Right ventricle myocardium inferior (tissue), 1 donor: Measurements from ENCODE around the gene NTM. TPM values are rescaled to one million over a fixed set of nuclear protein-coding genes. Genes with fewer than 3 reads are reported as not detected.
A peak's percentile ranks its signal among the peaks of the same experiment; 100 is the strongest.
"Not testable (repeated sequence)": the region's sequence is repeated elsewhere in the genome, so short reads cannot be mapped to it uniquely, and the experiment has no call there.

ENCODE experiments used
- ATAC-seq: fragments of 200-7000 bp; cut with Tn5 transposase; one replicate; pipeline ENCODE4 v1.9.1; 2020; ENCODE audit warnings: mild to moderate bottlenecking, moderate library complexity
- DNase-seq: peaks from one replicate; pipeline ENCODE4 v3.0.0; 2021; ENCODE audit errors: missing footprints
- intact Hi-C: fragments of 100-400 bp; cut with DNase I; formaldehyde crosslinking; loops from one replicate; pipeline ENCODE4 v1.11.0; 2022
- total RNA-seq: library from RNA; stranded (reverse); fragmentation: NEBNext Ultra II Directional; extraction: Animal tissue kit (Norgen Biotek cat#: 25700); gene quantifications from one replicate; pipeline ENCODE4 v1.2.1, GENCODE V29; 2021
- donor health status: DM: no; HTN: yes; CAD: no; lungs with severe emphysema.

The NTM gene
- total RNA-seq, 1 donor from 2014 or later = 2.9 TPM

- no peak for ATAC-seq
- intact Hi-C loops = no loop called here
These were observed 919.3 kb downstream of the NTM start for GRCh38 chr11:132289590-132290256.

GRCh38 chr11:132293586-132293985 is 923.2 kb downstream of the NTM start:
- intact Hi-C loops = no loop called here
- no peak for ATAC-seq
- DNase-seq = no peak

More at GRCh38 chr11:132289590-132290256, 919.3 kb downstream of the NTM start:
- DNase-seq = no peak

GRCh38 chr11:132296946-132297610 is 926.7 kb downstream of the NTM start:
- intact Hi-C loops = no loop called here
- DNase-seq (no peak), ATAC-seq (no peak)

- DNase-seq (no peak), ATAC-seq (no peak)
- intact Hi-C loops = no loop called here
These were observed 927.9 kb downstream of the NTM start for GRCh38 chr11:132298357-132298756.

- no peak for ATAC-seq
- DNase-seq = no peak
- intact Hi-C loops = no loop called here
These were observed 929.9 kb downstream of the NTM start for GRCh38 chr11:132300283-132300682.

- DNase-seq (no peak), ATAC-seq (no peak)
- intact Hi-C loops = no loop called here
These were observed 931.0 kb downstream of the NTM start for GRCh38 chr11:132301465-132301864.

GRCh38 chr11:132301900-132302299 is 931.5 kb downstream of the NTM start:
- intact Hi-C loops = no loop called here
- DNase-seq (no peak), ATAC-seq (no peak)

GRCh38 chr11:132307309-132308020 is 937.0 kb downstream of the NTM start:
- no peak for DNase-seq

GRCh38 chr11:132310390-132311375 is 940.3 kb downstream of the NTM start:
- DNase-seq = no peak
- peak; percentile 77 for ATAC-seq
- intact Hi-C loops = loop anchor here (10.0 kb wide), 1 partner anchor 126 kb away; no protein-coding TSS in a partner anchor

More at GRCh38 chr11:132307309-132308020, 937.0 kb downstream of the NTM start:
- intact Hi-C loops = no loop called here
- no peak for ATAC-seq

GRCh38 chr11:132311703-132312102 is 941.3 kb downstream of the NTM start:
- intact Hi-C loops = loop anchor here (2.0 to 10.0 kb wide), 2 partner anchors 127 to 197 kb away; no protein-coding TSS in a partner anchor
- DNase-seq = no peak
- no peak for ATAC-seq

- no peak for DNase-seq
- no peak for ATAC-seq
- intact Hi-C loops = loop anchor here (2.0 to 10.0 kb wide), 2 partner anchors 127 to 197 kb away; no protein-coding TSS in a partner anchor
These were observed 941.7 kb downstream of the NTM start for GRCh38 chr11:132312161-132312560.

GRCh38 chr11:132312701-132313111 is 942.3 kb downstream of the NTM start:
- DNase-seq (no peak), ATAC-seq (peak; percentile 20)
- intact Hi-C loops = loop anchor here (2.0 to 10.0 kb wide), 2 partner anchors 128 to 198 kb away; no protein-coding TSS in a partner anchor

GRCh38 chr11:132314911-132315455 is 944.6 kb downstream of the NTM start:
- ATAC-seq (no peak), DNase-seq (no peak)
- intact Hi-C loops = loop anchor here (10.0 kb wide), 1 partner anchor 130 kb away; no protein-coding TSS in a partner anchor

GRCh38 chr11:132315696-132316095 is 945.3 kb downstream of the NTM start:
- intact Hi-C loops = loop anchor here (10.0 kb wide), 1 partner anchor 131 kb away; no protein-coding TSS in a partner anchor
- DNase-seq (no peak), ATAC-seq (no peak)

- ATAC-seq (no peak), DNase-seq (no peak)
- intact Hi-C loops = loop anchor here (10.0 kb wide), 1 partner anchor 134 kb away; no protein-coding TSS in a partner anchor
These were observed 948.2 kb downstream of the NTM start for GRCh38 chr11:132318421-132319157.

- ATAC-seq, DNase-seq: not testable (repeated sequence)
- intact Hi-C loops = loop anchor here (10.0 kb wide), 1 partner anchor 135 kb away; no protein-coding TSS in a partner anchor
These were observed 949.0 kb downstream of the NTM start for GRCh38 chr11:132319419-132319818.

GRCh38 chr11:132330515-132330914 is 960.1 kb downstream of the NTM start:
- ATAC-seq (no peak), DNase-seq (no peak)
- intact Hi-C loops = no loop called here
